HFFc6 (cell line): ENCODE results near the gene TEDC1. TPM values are rescaled to one million over a fixed set of nuclear protein-coding genes. Genes with fewer than 3 reads are reported as not detected.

Experiments used
- DNase-seq: peaks from one replicate; pipeline ENCODE4 v3.0.0-alpha.2; 2018
- H3K27ac Mint-ChIP-seq: 2 replicates; pipeline ENCODE4 v1.8.0; 2020; ENCODE audit warnings: mild to moderate bottlenecking, mixed read lengths
- H3K27me3 Mint-ChIP-seq: 2 replicates; pipeline ENCODE4 v1.8.0; 2021; ENCODE audit warnings: mild to moderate bottlenecking, moderate library complexity, mixed read lengths; ENCODE audit not compliant: insufficient read depth
- H3K36me3 Mint-ChIP-seq: 2 replicates; pipeline ENCODE4 v1.8.0; 2021; ENCODE audit warnings: low read depth, mixed read lengths
- H3K4me1 Mint-ChIP-seq: 2 replicates; pipeline ENCODE4 v1.8.0; 2020; ENCODE audit warnings: low read depth, mixed read lengths
- H3K4me3 Mint-ChIP-seq: 2 replicates; pipeline ENCODE4 v1.8.0; 2020; ENCODE audit warnings: mild to moderate bottlenecking, moderate library complexity, mixed read lengths
- H3K9me3 Mint-ChIP-seq: 2 replicates; pipeline ENCODE4 v1.8.0; 2020; ENCODE audit warnings: mild to moderate bottlenecking, mixed read lengths
- CTCF ChIP-seq: fragments of 200-600 bp; sonication (generic); IDR thresholded peaks from 2 replicates; pipeline ENCODE4 v1.5.0; 2021; ENCODE audit warnings: antibody characterized with exemption, mild to moderate bottlenecking
- total RNA-seq, 6 experiments: library from RNA; stranded (reverse); fragmentation: NEBNext Ultra II Directional; extraction: Animal tissue kit (Norgen Biotek cat#: 25700); gene quantifications; 2 replicates in 1 of 6; 3 replicates in 5 of 6; pipeline ENCODE4 v1.2.3, GENCODE V29; 2021

The TEDC1 gene
- total RNA-seq, 6 experiments from 2014 or later, result 9.1 to 12.9 (median 12.7) TPM

GRCh38 chr14:105470350-105471296 lies 20.4 kb upstream of the TEDC1 start:
- Mint-ChIP-seq H3K4me1 (no peaks in the 10 kb centered on the region), H3K27ac (no peak overlapping the region), H3K4me3 (no peak overlapping the region), H3K36me3 (no peaks in the 10 kb centered on the region), H3K27me3 (no peaks in the 10 kb centered on the region), H3K9me3 (no peaks in the 10 kb centered on the region)
- DNase-seq, result no peak
- no peak for TF ChIP-seq CTCF

- peak; percentile 38; the same call in 1 of the 2 replicates for TF ChIP-seq CTCF
- Mint-ChIP-seq H3K27ac (no peak overlapping the region), H3K4me3 (no peak overlapping the region), H3K4me1 (no peaks in the 10 kb centered on the region), H3K27me3 (no peaks in the 10 kb centered on the region), H3K9me3 (no peaks in the 10 kb centered on the region), H3K36me3 (no peaks in the 10 kb centered on the region)
- DNase-seq, result no peak
These were observed 19.7 kb upstream of the TEDC1 start for GRCh38 chr14:105471297-105471821.

GRCh38 chr14:105471823-105472485 lies 19.1 kb upstream of the TEDC1 start:
- Mint-ChIP-seq H3K36me3 (no peaks in the 10 kb centered on the region), H3K27ac (no peak overlapping the region), H3K4me3 (no peak overlapping the region), H3K4me1 (no peaks in the 10 kb centered on the region), H3K27me3 (no peaks in the 10 kb centered on the region), H3K9me3 (no peaks in the 10 kb centered on the region)
- no peak for TF ChIP-seq CTCF
- DNase-seq, result no peak

GRCh38 chr14:105472486-105472991 lies 18.5 kb upstream of the TEDC1 start:
- no peak overlapping the region for H3K27ac Mint-ChIP-seq
- H3K27me3 Mint-ChIP-seq, result peaks cover 5% of the 10 kb centered on the region
- H3K4me1 Mint-ChIP-seq, result no peaks in the 10 kb centered on the region
- no peak for DNase-seq
- TF ChIP-seq CTCF, result no peak
- peaks cover 4% of the 10 kb centered on the region; the same call in 1 of the 2 replicates for H3K9me3 Mint-ChIP-seq
- no peaks in the 10 kb centered on the region for H3K36me3 Mint-ChIP-seq
- no peak overlapping the region for H3K4me3 Mint-ChIP-seq

- Mint-ChIP-seq H3K36me3 (no peaks in the 10 kb centered on the region), H3K27me3 (peaks cover 5% of the 10 kb centered on the region), H3K9me3 (peaks cover 4% of the 10 kb centered on the region; the same call in 1 of the 2 replicates), H3K4me3 (no peak overlapping the region; the same call in 1 of the 2 replicates), H3K4me1 (no peaks in the 10 kb centered on the region), H3K27ac (no peak overlapping the region)
- TF ChIP-seq CTCF, result no peak
- DNase-seq, result no peak
These were observed 17.9 kb upstream of the TEDC1 start for GRCh38 chr14:105473033-105473676.
